Activated CD4-positive, alpha-beta memory T cell treated with anti-CD3 and anti-CD28 coated beads, Interleukin-2, amount 10 ng/mL, durations not matched to agents 7 days and 5 days (primary cell): ENCODE results near the gene DNAJC9. TPM values are rescaled to one million over a fixed set of nuclear protein-coding genes. Genes with fewer than 3 reads are reported as not detected.

Experiments used
- CTCF ChIA-PET: fragments of 350-600 bp; sonication (Branson Sonifier 250); formaldehyde crosslinking; loops from one replicate; lab custom pipeline; 2021; ENCODE audit warnings: antibody characterized with exemption, inconsistent platforms; lab: Charles Lee
- POLR2A ChIA-PET: fragments of 350-600 bp; sonication (Branson Sonifier 250); formaldehyde crosslinking; loops from one replicate; lab custom pipeline; 2021; ENCODE audit warnings: antibody characterized with exemption; lab: Charles Lee
- DNase-seq: peaks from one replicate; pipeline ENCODE4 v3.0.0-alpha.2; 2020
- H3K27ac Mint-ChIP-seq: one replicate; pipeline ENCODE4 v1.8.0; 2021; ENCODE audit warnings: mild to moderate bottlenecking, mixed read lengths
- H3K27me3 Mint-ChIP-seq: one replicate; pipeline ENCODE4 v1.8.0; 2021; ENCODE audit warnings: mixed read lengths
- H3K36me3 Mint-ChIP-seq: one replicate; pipeline ENCODE4 v1.8.0; 2021; ENCODE audit warnings: low read depth, mixed read lengths
- H3K4me1 Mint-ChIP-seq: one replicate; pipeline ENCODE4 v1.8.0; 2021; ENCODE audit warnings: mixed read lengths
- H3K4me3 Mint-ChIP-seq: one replicate; pipeline ENCODE4 v1.8.0; 2021; ENCODE audit warnings: mild to moderate bottlenecking, mixed read lengths
- H3K9me3 Mint-ChIP-seq: one replicate; pipeline ENCODE4 v1.8.0; 2021; ENCODE audit warnings: mixed read lengths
- total RNA-seq, 2 experiments: library from RNA; stranded (reverse); gene quantifications; one replicate each; pipeline ENCODE4 v1.2.3, GENCODE V29; 2021

DNAJC9 gene
- total RNA-seq, 2 experiments from 2014 or later, result 46.9 to 49.6 TPM

GRCh38 chr10:73210395-73211105 lies 36.5 kb downstream of the DNAJC9 start:
- H3K4me3 Mint-ChIP-seq, result no peak overlapping the region
- ChIA-PET POLR2A (no interaction called here), CTCF (no interaction called here)
- H3K27me3 Mint-ChIP-seq, result no peaks in the 10 kb centered on the region
- DNase-seq, result no peak
- H3K27ac Mint-ChIP-seq, result no peak overlapping the region
- no peaks in the 10 kb centered on the region for H3K4me1 Mint-ChIP-seq
- H3K9me3 Mint-ChIP-seq, result no peaks in the 10 kb centered on the region
- peaks cover 20% of the 10 kb centered on the region for H3K36me3 Mint-ChIP-seq

- CTCF ChIA-PET, result interaction anchor here (0.6 kb wide), 1 partner anchor 994 kb away, joined by 3 read pairs; no protein-coding TSS in a partner anchor
Observed at GRCh38 chr10:73209705-73210104, 37.4 kb downstream of the DNAJC9 start.

GRCh38 chr10:73207883-73208282 lies 39.2 kb downstream of the DNAJC9 start:
- Mint-ChIP-seq H3K27ac (no peak overlapping the region), H3K4me3 (no peak overlapping the region), H3K36me3 (peaks cover 13% of the 10 kb centered on the region), H3K9me3 (no peaks in the 10 kb centered on the region), H3K4me1 (no peaks in the 10 kb centered on the region), H3K27me3 (no peaks in the 10 kb centered on the region)
- DNase-seq, result no peak
- ChIA-PET CTCF (no interaction called here), POLR2A (no interaction called here)

More at GRCh38 chr10:73209705-73210104, 37.4 kb downstream of the DNAJC9 start:
- Mint-ChIP-seq H3K27me3 (no peaks in the 10 kb centered on the region), H3K9me3 (no peaks in the 10 kb centered on the region), H3K4me3 (no peak overlapping the region), H3K36me3 (peaks cover 20% of the 10 kb centered on the region), H3K27ac (no peak overlapping the region), H3K4me1 (no peaks in the 10 kb centered on the region)
- DNase-seq, result no peak
- POLR2A ChIA-PET, result no interaction called here

- ChIA-PET CTCF (no interaction called here), POLR2A (interaction anchor here (0.8 kb wide), 1 partner anchor 38 kb away, joined by 3 read pairs; no protein-coding TSS in a partner anchor)
- no peaks in the 10 kb centered on the region for H3K27me3 Mint-ChIP-seq
- no peaks in the 10 kb centered on the region for H3K4me1 Mint-ChIP-seq
- H3K4me3 Mint-ChIP-seq, result no peak overlapping the region
- H3K27ac Mint-ChIP-seq, result no peak overlapping the region
- H3K9me3 Mint-ChIP-seq, result no peaks in the 10 kb centered on the region
- H3K36me3 Mint-ChIP-seq, result peaks cover 9% of the 10 kb centered on the region
- no peak for DNase-seq
Observed at GRCh38 chr10:73206385-73206784, 40.7 kb downstream of the DNAJC9 start.

- Mint-ChIP-seq H3K4me3 (no peak overlapping the region), H3K9me3 (no peaks in the 10 kb centered on the region), H3K36me3 (peaks cover 9% of the 10 kb centered on the region), H3K27me3 (no peaks in the 10 kb centered on the region), H3K27ac (no peak overlapping the region), H3K4me1 (no peaks in the 10 kb centered on the region)
- ChIA-PET POLR2A (interaction anchor here (1.3 kb wide), 1 partner anchor 31 kb away, joined by 3 read pairs; no protein-coding TSS in a partner anchor), CTCF (no interaction called here)
- DNase-seq, result no peak
Observed at GRCh38 chr10:73205890-73206289, 41.2 kb downstream of the DNAJC9 start.

- Mint-ChIP-seq H3K9me3 (no peaks in the 10 kb centered on the region), H3K4me1 (no peaks in the 10 kb centered on the region), H3K27me3 (no peaks in the 10 kb centered on the region), H3K36me3 (peaks cover 5% of the 10 kb centered on the region), H3K4me3 (no peak overlapping the region), H3K27ac (no peak overlapping the region)
- DNase-seq, result no peak
- CTCF ChIA-PET, result no interaction called here
- POLR2A ChIA-PET, result interaction anchor here (1.3 kb wide), 1 partner anchor 32 kb away, joined by 3 read pairs; no protein-coding TSS in a partner anchor
Observed at GRCh38 chr10:73205081-73205480, 42.0 kb downstream of the DNAJC9 start.

Other genes starting within 250 kb of the DNAJC9 start
- 10 to 100 TPM; 48.1 to 49.2 TPM for gene P4HA1, start 150.4 kb downstream of the DNAJC9 start, total RNA-seq
- 1 to 10 TPM; 1.5 to 1.6 TPM for gene NUDT13, start 136.8 kb downstream of the DNAJC9 start, total RNA-seq
- gene ECD, start 79.2 kb downstream of the DNAJC9 start, total RNA-seq, result 10 to 100 TPM; 27.1 to 28.5 TPM
- 10 to 100 TPM; 15.7 to 17.4 TPM for gene FAM149B1, start 79.1 kb downstream of the DNAJC9 start, total RNA-seq
- 10 to 100 TPM; 77.5 to 80.8 TPM for gene MRPS16, start 5.4 kb upstream of the DNAJC9 start, total RNA-seq
- gene CFAP70, start 111.6 kb upstream of the DNAJC9 start, total RNA-seq, result under 1 TPM; 0.28 to 0.70 TPM
- gene ANXA7, start 166.8 kb upstream of the DNAJC9 start, total RNA-seq, result 100 to 1,000 TPM in 1 of 2 experiments, 10 to 100 TPM in 1; 98.7 to 107 TPM
- gene MSS51, start 186.3 kb upstream of the DNAJC9 start, total RNA-seq, result 1 to 10 TPM; 2.8 to 3.3 TPM
- 10 to 100 TPM; 53.4 to 55.4 TPM for gene PPP3CB, start 248.8 kb upstream of the DNAJC9 start, total RNA-seq